Measurements from ENCODE around the gene ARHGEF5.
"Not testable (repeated sequence)": the region's sequence is repeated elsewhere in the genome, so short reads cannot be mapped to it uniquely, and the experiment has no call there.

Gene ARHGEF5

GRCh38 chr7:144355176-144355822 is at the start of gene ARHGEF5:
TSS of gene ARHGEF5 (plus strand) at chr7:144355402. CDS start at chr7:144362670, 7,268 bp downstream.
- POLR2A ChIA-PET, CTCF ChIA-PET: not testable (repeated sequence)

DNA sequence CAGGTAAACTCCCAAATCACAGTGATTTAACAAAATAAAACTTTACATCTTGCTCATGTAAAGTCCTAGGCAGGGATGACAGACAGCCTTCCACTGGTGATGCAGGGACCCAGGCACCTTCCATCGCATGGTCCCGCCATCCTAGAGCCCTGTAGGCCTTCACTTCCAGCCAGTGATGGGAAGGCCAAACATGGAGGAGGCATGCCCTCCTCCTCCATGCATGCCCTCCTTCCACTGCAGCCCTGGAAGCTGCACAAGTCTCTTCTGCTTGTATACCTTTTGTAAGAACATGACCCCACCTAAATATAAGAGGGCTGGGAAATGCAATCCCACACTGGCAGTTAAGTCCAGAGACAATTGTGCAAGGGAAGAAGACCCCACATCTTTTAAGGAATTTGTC is 45.5 kb upstream of the ARHGEF5 start:
- CTCF ChIA-PET; DNase-seq (ENCODE audit: extremely low spot score); POLR2A ChIA-PET: not testable (repeated sequence)

More at GRCh38 chr7:144355176-144355822, at the start of gene ARHGEF5:
- not testable (repeated sequence) for DNase-seq (ENCODE audit: extremely low spot score)

DNA sequence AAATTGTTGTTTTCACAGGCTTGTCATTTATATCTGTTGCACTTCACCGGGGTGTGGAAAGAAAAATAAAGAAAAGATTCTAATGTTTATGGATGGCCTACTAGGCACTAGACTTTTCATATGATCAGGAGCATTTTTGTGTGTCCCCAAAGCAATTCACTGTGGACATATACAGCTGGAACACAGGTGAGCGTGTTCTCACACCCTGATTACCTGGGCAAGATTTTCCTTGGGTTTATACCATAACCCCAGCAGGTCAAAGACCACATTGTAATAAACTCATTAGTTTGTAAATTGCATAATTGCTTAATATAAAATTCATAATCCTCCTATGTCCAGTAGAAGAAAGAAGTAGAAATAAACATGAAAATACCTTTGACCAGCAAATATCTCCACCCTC is 44.0 kb upstream of the ARHGEF5 start:
- POLR2A ChIA-PET; CTCF ChIA-PET; DNase-seq (ENCODE audit: extremely low spot score): not testable (repeated sequence)

GRCh38 chr7:144311872-144312469 is 43.2 kb upstream of the ARHGEF5 start, which contains the start of gene OR2A1:
TSS of gene OR2A1 (plus strand) at chr7:144312419. CDS start at chr7:144318125, 5,706 bp downstream.
- CTCF ChIA-PET, POLR2A ChIA-PET: not testable (repeated sequence)

GRCh38 chr7:144317537-144317936 is 37.7 kb upstream of the ARHGEF5 start:
- DNase-seq (ENCODE audit: extremely low spot score); CTCF ChIA-PET; POLR2A ChIA-PET: not testable (repeated sequence)

More at GRCh38 chr7:144311872-144312469, 43.2 kb upstream of the ARHGEF5 start, which contains the start of gene OR2A1:
- DNase-seq (ENCODE audit: extremely low spot score) = not testable (repeated sequence)

DNA sequence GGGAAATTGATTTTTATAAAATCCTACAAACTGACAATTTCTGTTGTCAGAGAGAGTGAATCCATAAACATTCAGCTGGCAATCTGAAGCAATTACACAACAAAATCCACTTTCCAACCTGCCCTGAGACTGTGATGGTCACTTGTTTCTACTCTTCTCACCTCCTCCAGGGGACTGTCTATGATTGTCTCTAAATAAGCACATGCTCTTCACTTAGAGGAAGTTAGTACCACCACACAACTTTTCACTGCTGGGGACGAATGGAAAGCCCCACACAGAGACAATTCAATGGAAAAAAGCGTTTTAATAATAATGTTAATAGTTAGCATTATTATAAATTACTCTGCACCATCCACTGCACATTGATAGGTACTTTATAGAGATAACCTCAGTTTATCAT is 35.7 kb upstream of the ARHGEF5 start:
- DNase-seq (ENCODE audit: extremely low spot score); CTCF ChIA-PET; POLR2A ChIA-PET: not testable (repeated sequence)

DNA sequence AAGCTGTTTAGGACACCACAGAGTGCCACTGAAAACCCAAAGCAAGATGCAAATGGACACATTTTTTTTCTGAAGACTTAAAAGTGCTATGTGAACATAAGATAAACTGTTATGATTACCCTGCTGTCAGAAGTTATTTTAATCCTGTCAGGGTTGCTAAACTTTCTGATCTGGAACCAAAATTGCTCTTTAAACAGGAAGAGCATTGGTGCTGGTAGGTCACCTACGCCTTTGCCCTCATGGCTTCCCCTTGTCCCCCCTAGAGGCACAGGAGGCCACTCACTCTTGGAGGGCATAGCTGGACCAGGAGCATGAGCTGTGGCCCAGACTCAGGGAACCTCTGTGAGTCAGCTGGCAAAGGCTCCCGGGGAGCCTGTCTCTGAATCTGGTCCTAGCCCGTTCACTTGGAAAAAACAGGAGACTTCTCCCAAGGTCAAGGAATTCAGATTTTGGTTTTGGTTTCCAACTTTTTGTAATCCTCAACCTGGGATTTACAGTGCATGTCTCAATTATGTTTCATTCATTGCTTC is 33.5 kb upstream of the ARHGEF5 start:
- CTCF ChIA-PET; DNase-seq (ENCODE audit: extremely low spot score); POLR2A ChIA-PET: not testable (repeated sequence)

DNA sequence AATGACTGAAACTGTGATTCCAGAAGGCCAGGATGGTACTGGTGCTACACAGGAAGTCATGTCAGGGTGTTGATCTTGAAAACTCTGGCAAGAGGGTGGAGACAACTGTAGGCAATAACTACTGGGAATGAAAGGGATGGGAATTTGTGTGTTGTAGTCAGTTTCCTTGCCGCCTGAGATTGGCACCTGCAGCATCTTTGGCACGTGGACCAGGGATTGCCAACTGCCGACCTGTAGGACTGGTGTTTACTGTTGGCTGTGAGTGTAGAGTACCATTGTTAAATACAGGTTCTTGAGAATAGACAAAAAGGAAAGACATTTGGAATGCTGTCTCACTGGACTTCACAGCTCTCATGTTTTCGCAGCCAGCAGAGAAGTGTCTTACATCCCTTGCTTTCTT is 31.8 kb upstream of the ARHGEF5 start:
- CTCF ChIA-PET; POLR2A ChIA-PET; DNase-seq (ENCODE audit: extremely low spot score): not testable (repeated sequence)

DNA sequence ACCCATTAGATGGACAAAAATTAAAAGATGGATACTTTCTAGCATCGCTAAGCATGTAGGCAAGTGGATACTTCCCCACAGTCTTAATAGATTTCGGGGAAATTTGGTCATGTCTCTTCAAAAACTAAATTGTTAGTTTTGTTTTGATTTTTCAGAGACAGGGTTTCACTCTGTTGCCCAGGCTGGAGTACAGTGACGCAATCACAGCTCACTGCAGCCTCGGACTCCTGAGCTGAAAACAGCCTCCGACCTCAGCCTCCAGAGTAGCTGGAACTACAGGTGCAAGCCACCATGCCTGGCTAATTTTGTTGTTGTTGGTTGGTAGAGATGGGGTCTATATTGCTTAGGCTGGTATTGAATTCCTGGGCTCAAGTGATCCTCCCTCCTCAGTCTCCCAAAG is 29.3 kb upstream of the ARHGEF5 start:
- DNase-seq (ENCODE audit: extremely low spot score); CTCF ChIA-PET; POLR2A ChIA-PET: not testable (repeated sequence)

DNA sequence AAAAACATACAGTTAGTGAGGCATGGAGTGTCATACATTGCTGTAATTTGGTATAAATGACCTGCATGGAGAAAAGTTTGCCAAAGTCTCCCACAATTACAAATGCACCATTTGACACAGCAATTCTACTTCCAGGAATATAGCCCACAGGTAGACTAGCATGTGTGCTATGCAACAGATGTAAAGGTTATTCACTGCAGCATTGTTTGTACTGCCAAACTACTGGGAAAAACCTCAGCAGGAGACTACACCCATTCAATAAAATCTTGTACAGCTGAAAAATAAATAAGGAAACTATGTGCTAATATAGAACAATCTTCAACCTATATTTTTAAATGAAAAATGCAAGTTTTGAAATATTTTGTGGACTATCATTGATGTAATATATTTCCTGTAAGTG is 25.2 kb upstream of the ARHGEF5 start:
- DNase-seq (ENCODE audit: extremely low spot score); CTCF ChIA-PET; POLR2A ChIA-PET: not testable (repeated sequence)

GRCh38 chr7:144331221-144331995 is 23.8 kb upstream of the ARHGEF5 start:
- DNase-seq (ENCODE audit: extremely low spot score); POLR2A ChIA-PET: not testable (repeated sequence)
- CTCF ChIA-PET = interaction anchor here (0.7 kb wide), 1 partner anchor 85 kb away, joined by 3 read pairs; no protein-coding TSS in a partner anchor

DNA sequence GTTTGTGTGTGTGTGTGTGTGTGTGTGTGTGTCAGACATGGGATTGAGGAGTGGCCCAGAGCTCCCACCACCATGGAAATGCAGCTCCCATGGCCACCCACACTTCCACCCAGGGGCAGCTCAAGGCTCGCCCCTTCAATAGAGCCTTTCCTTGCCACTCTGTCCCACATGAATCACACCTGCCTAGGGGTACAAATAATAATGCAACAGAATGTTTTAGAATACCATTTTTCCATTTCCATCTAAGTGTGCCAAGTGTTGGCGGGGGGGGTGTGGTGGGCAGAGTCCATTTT is 23.3 kb upstream of the ARHGEF5 start:
- POLR2A ChIA-PET; DNase-seq (ENCODE audit: extremely low spot score): not testable (repeated sequence)
- CTCF ChIA-PET = interaction anchor here (0.7 kb wide), 1 partner anchor 84 kb away, joined by 3 read pairs; no protein-coding TSS in a partner anchor

DNA sequence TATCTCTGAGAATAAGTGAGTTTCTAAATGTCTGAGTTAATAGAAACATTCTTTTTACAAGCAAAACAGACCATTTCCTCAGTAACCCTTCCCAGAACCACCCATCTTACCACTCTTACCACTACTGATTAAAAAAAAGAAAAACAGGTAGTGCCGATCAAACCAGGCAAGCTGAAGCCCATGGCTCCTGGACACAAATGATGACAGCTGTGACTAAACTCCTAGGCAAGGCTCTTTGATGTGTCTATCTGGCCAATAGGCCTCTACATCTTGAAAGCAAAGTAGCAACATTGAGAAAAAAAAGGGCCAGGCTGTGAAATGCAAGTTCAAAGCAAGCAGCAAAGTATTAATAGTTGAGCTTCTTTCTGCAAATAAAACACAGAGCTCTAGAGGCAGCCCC is 6.6 kb upstream of the ARHGEF5 start:
- CTCF ChIA-PET; DNase-seq (ENCODE audit: extremely low spot score); POLR2A ChIA-PET: not testable (repeated sequence)

- POLR2A ChIA-PET = not testable (repeated sequence)
These were observed 3.5 kb upstream of the ARHGEF5 start for GRCh38 chr7:144351667-144352066.

DNA sequence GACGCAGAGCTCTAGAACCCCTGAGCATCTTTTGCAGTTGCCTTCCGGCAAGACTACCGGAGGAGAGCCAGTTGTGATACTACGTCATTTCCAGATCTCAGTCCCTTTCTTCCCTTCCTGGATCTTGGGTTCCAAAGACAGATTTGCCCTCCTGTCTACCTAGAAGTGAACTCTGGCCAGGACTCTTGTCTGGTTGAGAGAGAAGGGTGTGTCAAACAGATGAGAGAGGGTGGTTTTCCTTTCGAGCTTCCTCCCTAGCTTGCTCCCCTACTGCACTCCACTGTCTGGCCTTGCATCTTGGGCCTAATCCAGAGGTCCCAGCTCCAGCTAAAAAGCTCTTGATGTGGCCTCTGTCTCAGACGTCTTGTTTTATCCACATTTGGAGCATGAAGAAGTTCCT is 983 bp downstream of the ARHGEF5 start:
- CTCF ChIA-PET; DNase-seq (ENCODE audit: extremely low spot score); POLR2A ChIA-PET: not testable (repeated sequence)

More at GRCh38 chr7:144351667-144352066, 3.5 kb upstream of the ARHGEF5 start:
- CTCF ChIA-PET; DNase-seq (ENCODE audit: extremely low spot score): not testable (repeated sequence)

- DNase-seq (ENCODE audit: extremely low spot score); CTCF ChIA-PET; POLR2A ChIA-PET: not testable (repeated sequence)
These were observed 1.7 kb downstream of the ARHGEF5 start for GRCh38 chr7:144356860-144357259.

- POLR2A ChIA-PET; CTCF ChIA-PET; DNase-seq (ENCODE audit: extremely low spot score): not testable (repeated sequence)
These were observed 6.9 kb downstream of the ARHGEF5 start for GRCh38 chr7:144362061-144362460.

DNA sequence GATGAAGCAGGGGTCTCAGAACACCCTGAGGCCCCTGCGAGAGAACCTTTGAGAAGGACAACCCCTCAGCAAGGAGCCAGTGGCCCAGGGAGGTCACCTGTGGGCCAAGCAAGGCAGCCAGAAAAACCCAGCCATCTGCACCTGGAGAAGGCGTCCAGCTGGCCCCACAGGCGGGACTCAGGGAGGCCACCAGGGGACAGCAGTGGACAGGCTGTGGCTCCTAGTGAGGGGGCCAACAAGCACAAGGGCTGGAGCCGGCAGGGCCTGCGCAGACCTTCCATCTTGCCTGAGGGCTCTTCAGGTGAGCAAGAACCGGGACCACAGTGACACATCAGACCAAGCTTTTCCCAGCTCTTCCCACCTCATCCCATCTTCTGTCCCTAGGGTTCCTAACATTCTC is 10.3 kb downstream of the ARHGEF5 start:
- DNase-seq (ENCODE audit: extremely low spot score); POLR2A ChIA-PET; CTCF ChIA-PET: not testable (repeated sequence)

GRCh38 chr7:144367250-144367649 is 12.0 kb downstream of the ARHGEF5 start:
- POLR2A ChIA-PET; DNase-seq (ENCODE audit: extremely low spot score); CTCF ChIA-PET: not testable (repeated sequence)
